ENCODE results near the gene CNTFR. TPM values are rescaled to one million over a fixed set of nuclear protein-coding genes. Genes with fewer than 3 reads are reported as not detected.

Gene CNTFR
- total and polyA plus RNA-seq, 3 experiments from 2014 or later = not detected

DNA sequence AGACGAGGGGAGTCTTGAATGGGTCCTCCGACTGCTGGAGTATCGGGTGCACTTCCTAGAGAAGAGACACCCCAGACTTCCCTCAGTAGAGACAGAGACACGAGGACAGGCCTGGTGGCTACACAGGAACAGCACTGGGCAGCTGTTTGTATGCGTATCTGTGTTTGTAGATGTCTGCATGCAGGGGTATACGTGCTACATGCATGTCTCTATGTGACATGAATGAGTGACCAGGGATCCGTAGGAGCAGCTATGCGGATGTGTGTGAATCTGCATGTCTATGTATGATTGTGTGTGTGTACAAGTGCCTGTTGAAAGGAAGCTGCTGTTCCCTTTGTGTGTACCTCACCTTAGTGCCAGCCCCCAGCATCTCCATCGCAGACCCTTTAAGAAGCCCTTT, 31.2 kb downstream of the CNTFR start:
- POLR2A ChIA-PET = no interaction called here
- Mint-ChIP-seq H3K27me3 (peaks cover 10 to 53% of the 10 kb centered on the region in 2 donors), H3K36me3 (no peaks in the 10 kb centered on the region), H3K4me1 (peaks cover 0 to 2% (median 0%) of the 10 kb centered on the region in 3 donors), H3K9me3 (peaks cover 0 to 5% (median 0%) of the 10 kb centered on the region in 5 donors), H3K27ac (no peak overlapping the region), H3K4me3 (no peak overlapping the region)
- DNase-seq = no peak
- Histone ChIP-seq H3K27ac (ENCODE audit: low read depth, low read length) (no peak overlapping the region), H3K4me3 (ENCODE audit: low read length) (no peak overlapping the region), H3K4me1 (ENCODE audit: insufficient read depth, low read length) (no peaks in the 10 kb centered on the region), H3K36me3 (ENCODE audit: insufficient read depth, low read length) (no peaks in the 10 kb centered on the region), H3K27me3 (ENCODE audit: insufficient read depth, low read length, poor library complexity, severe bottlenecking) (peaks cover 4% of the 10 kb centered on the region), H3K9me3 (ENCODE audit: low read length) (peaks cover 5% of the 10 kb centered on the region)
- CTCF ChIA-PET = no interaction called here

DNA sequence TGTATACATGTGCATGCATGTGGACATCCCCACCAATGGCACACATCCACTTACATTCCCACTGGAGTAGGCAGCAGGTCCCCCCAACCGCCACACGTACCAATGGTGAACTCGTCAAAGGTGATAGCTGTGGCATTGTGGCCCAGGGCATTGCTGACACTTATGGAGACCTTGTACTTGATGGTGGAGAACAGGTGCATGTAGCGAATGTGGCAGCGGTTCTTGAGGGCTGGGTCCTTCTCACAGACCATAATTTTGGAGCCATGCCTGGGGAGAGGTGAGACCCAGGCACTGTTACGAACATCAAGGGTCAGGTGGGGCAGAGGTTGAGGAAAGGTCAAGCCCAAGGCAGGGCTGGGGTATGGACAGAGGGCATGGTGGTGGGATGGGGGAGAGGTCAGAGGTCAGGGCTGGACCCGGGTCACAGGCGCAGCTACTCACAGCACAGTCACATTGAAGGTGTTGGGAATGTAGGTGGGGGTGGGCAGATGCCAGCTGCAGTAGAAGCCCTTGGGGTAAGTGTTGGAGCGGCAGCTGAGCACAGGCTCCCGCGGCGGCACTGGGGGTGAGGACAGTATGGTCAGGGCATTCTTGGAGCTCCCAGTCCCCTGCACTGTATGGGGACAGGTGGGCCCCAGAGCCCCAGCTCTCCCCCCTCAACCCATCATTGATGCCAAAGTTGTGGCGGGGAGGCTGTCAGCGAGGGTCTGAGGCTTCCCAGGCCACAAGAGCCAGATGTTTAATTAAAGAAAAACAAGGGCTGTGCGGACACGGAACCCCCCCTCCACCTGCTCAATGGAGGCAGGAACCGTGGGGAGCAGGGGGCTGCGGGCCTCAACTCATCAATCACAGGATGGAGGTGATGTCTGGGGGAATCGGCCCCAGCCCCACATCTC, 31.9 kb downstream of the CNTFR start:
- no peak for DNase-seq
- Histone ChIP-seq H3K4me3 (ENCODE audit: low read length) (no peak overlapping the region), H3K4me1 (ENCODE audit: insufficient read depth, low read length) (no peaks in the 10 kb centered on the region), H3K9me3 (ENCODE audit: low read length) (peaks cover 5% of the 10 kb centered on the region), H3K27me3 (ENCODE audit: insufficient read depth, low read length, poor library complexity, severe bottlenecking) (peaks cover 4% of the 10 kb centered on the region), H3K36me3 (ENCODE audit: insufficient read depth, low read length) (no peaks in the 10 kb centered on the region), H3K27ac (ENCODE audit: low read depth, low read length) (no peak overlapping the region)
- ChIA-PET CTCF (no interaction called here), POLR2A (no interaction called here)
- H3K36me3 Mint-ChIP-seq = no peaks in the 10 kb centered on the region
- peaks cover 10 to 52% of the 10 kb centered on the region in 2 donors for H3K27me3 Mint-ChIP-seq
- H3K9me3 Mint-ChIP-seq = peaks cover 0 to 4% (median 0%) of the 10 kb centered on the region in 5 donors
- H3K27ac Mint-ChIP-seq = no peak overlapping the region
- no peak overlapping the region for H3K4me3 Mint-ChIP-seq
- peaks cover 0 to 2% (median 0%) of the 10 kb centered on the region in 3 donors for H3K4me1 Mint-ChIP-seq

DNA sequence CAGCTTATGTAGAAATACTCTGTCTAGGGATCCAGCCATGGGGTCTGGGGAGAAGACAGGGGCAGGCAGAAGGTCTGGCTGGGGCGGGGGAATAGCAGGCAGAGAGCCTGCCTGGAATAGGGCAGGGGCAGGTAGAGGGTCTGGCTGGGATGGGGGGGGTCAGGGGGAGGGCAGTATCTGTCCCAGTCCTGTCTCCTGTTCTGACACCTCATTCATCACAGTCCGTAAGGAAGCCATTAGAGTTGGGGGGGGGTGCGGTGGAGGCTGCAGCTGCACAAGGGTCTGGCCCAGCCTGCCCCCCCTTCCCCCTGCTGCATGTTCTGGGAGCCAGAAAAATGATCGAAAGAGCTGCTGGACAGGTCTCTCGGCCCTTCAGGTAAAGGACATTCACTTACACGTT, 32.6 kb downstream of the CNTFR start:
- H3K4me1 ChIP-seq (ENCODE audit: insufficient read depth, low read length) = no peaks in the 10 kb centered on the region
- peaks cover under 1% of the 10 kb centered on the region for H3K9me3 ChIP-seq (ENCODE audit: low read length)
- H3K27me3 ChIP-seq (ENCODE audit: insufficient read depth, low read length, poor library complexity, severe bottlenecking) = peaks cover 4% of the 10 kb centered on the region
- peaks cover 0 to 2% (median 0%) of the 10 kb centered on the region in 3 donors for H3K4me1 Mint-ChIP-seq
- H3K9me3 Mint-ChIP-seq = no peaks in the 10 kb centered on the region
- H3K27ac ChIP-seq (ENCODE audit: low read depth, low read length) = no peak overlapping the region
- H3K4me3 ChIP-seq (ENCODE audit: low read length) = no peak overlapping the region
- no peak overlapping the region for H3K27ac Mint-ChIP-seq
- H3K36me3 Mint-ChIP-seq = no peaks in the 10 kb centered on the region
- no peak for DNase-seq
- ChIA-PET POLR2A (no interaction called here), CTCF (no interaction called here)
- H3K36me3 ChIP-seq (ENCODE audit: insufficient read depth, low read length) = no peaks in the 10 kb centered on the region
- H3K4me3 Mint-ChIP-seq = no peak overlapping the region
- H3K27me3 Mint-ChIP-seq = peaks cover 12 to 52% of the 10 kb centered on the region in 2 donors

DNA sequence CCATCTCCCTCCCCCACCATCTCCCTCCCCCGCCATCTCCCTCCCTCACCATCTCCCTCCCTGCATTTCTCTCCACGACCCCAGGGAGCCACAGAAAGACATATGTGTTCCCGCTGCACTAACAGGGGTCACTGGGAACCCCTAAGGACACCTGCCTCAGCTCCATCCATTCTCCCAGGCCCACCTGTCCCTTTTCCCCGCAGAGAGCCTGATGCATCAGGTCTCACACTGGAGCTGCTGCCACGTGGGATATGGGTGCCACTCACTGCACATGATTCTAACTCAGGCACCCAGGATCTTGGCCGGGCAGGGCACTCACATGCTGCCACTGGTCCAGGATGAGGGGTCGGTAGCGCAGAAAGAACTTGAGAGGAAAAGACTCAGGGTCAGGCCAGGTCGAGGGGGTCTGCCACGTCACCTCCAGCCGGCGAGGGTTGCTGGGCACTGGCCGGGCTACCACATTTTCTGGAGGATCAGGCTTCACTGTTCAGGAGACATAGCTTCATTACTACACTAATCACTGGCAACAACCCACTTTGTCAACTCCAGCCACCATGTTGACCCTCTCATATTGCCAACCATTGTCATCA, 33.5 kb downstream of the CNTFR start:
- no peak for DNase-seq
- no peaks in the 10 kb centered on the region for H3K36me3 ChIP-seq (ENCODE audit: insufficient read depth, low read length)
- no peak overlapping the region for H3K4me3 ChIP-seq (ENCODE audit: low read length)
- Mint-ChIP-seq H3K9me3 (no peaks in the 10 kb centered on the region), H3K27ac (no peak overlapping the region), H3K36me3 (no peaks in the 10 kb centered on the region), H3K27me3 (peaks cover 13 to 49% of the 10 kb centered on the region in 2 donors), H3K4me3 (no peak overlapping the region), H3K4me1 (peaks cover 0 to 2% (median 0%) of the 10 kb centered on the region in 3 donors)
- H3K27me3 ChIP-seq (ENCODE audit: insufficient read depth, low read length, poor library complexity, severe bottlenecking) = peaks cover 4% of the 10 kb centered on the region
- no peaks in the 10 kb centered on the region for H3K9me3 ChIP-seq (ENCODE audit: low read length)
- H3K4me1 ChIP-seq (ENCODE audit: insufficient read depth, low read length) = no peaks in the 10 kb centered on the region
- POLR2A ChIA-PET = no interaction called here
- CTCF ChIA-PET = no interaction called here
- H3K27ac ChIP-seq (ENCODE audit: low read depth, low read length) = no peak overlapping the region

DNA sequence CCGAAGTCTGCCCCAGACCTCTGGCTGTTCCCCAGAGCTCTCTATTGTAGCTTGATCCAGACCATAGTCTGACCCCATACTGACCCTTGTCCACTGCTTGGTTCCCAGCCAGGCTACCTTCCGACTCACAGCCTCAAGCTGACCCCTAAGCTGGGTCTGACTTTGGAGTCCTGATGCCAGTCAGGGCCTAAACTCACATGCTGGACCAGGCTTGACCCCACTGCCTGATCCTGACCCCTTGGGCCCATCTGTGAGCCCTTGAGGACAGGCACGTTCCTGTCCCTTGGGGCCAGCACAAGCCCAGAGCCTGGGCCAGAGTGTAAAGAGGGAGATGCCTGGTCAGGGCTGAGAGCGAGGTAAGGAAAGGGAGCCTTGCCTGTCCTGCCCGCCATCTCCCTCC, 34.0 kb downstream of the CNTFR start:
- no peak for DNase-seq
- H3K4me1 Mint-ChIP-seq = peaks cover 0 to 2% (median 0%) of the 10 kb centered on the region in 3 donors
- H3K36me3 Mint-ChIP-seq = no peaks in the 10 kb centered on the region
- Histone ChIP-seq H3K27ac (ENCODE audit: low read depth, low read length) (no peak overlapping the region), H3K9me3 (ENCODE audit: low read length) (no peaks in the 10 kb centered on the region), H3K36me3 (ENCODE audit: insufficient read depth, low read length) (no peaks in the 10 kb centered on the region), H3K4me1 (ENCODE audit: insufficient read depth, low read length) (no peaks in the 10 kb centered on the region), H3K4me3 (ENCODE audit: low read length) (no peak overlapping the region), H3K27me3 (ENCODE audit: insufficient read depth, low read length, poor library complexity, severe bottlenecking) (peaks cover 4% of the 10 kb centered on the region)
- H3K4me3 Mint-ChIP-seq = no peak overlapping the region
- no peaks in the 10 kb centered on the region for H3K9me3 Mint-ChIP-seq
- ChIA-PET POLR2A (no interaction called here), CTCF (no interaction called here)
- peaks cover 13 to 47% of the 10 kb centered on the region in 2 donors for H3K27me3 Mint-ChIP-seq
- H3K27ac Mint-ChIP-seq = no peak overlapping the region

DNA sequence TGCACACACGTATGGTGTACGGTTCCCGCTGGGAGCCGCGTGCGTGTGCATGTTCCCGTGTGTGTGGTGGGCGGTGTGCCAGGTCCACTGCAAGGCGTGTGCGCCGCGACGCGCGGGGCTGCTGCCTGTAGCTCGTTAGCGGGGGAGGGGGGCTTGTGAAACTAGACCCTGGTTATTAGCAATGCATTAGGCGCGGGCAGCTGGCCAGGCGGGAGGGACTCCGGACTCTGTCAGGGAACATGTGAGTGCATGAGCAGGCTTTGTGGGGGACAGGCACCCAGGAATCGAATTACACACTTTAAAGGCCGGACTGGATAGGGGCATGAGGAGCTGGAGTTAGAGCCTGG, 34.5 kb downstream of the CNTFR start:
- no peaks in the 10 kb centered on the region for H3K36me3 ChIP-seq (ENCODE audit: insufficient read depth, low read length)
- no peaks in the 10 kb centered on the region for H3K4me1 ChIP-seq (ENCODE audit: insufficient read depth, low read length)
- POLR2A ChIA-PET = no interaction called here
- no peak for DNase-seq
- Mint-ChIP-seq H3K4me3 (no peak overlapping the region), H3K9me3 (no peaks in the 10 kb centered on the region), H3K36me3 (no peaks in the 10 kb centered on the region), H3K27ac (no peak overlapping the region), H3K4me1 (no peaks in the 10 kb centered on the region), H3K27me3 (peaks cover 13 to 43% of the 10 kb centered on the region in 2 donors)
- CTCF ChIA-PET = no interaction called here
- H3K27me3 ChIP-seq (ENCODE audit: insufficient read depth, low read length, poor library complexity, severe bottlenecking) = peaks cover 4% of the 10 kb centered on the region
- H3K27ac ChIP-seq (ENCODE audit: low read depth, low read length) = no peak overlapping the region
- no peaks in the 10 kb centered on the region for H3K9me3 ChIP-seq (ENCODE audit: low read length)
- no peak overlapping the region for H3K4me3 ChIP-seq (ENCODE audit: low read length)

DNA sequence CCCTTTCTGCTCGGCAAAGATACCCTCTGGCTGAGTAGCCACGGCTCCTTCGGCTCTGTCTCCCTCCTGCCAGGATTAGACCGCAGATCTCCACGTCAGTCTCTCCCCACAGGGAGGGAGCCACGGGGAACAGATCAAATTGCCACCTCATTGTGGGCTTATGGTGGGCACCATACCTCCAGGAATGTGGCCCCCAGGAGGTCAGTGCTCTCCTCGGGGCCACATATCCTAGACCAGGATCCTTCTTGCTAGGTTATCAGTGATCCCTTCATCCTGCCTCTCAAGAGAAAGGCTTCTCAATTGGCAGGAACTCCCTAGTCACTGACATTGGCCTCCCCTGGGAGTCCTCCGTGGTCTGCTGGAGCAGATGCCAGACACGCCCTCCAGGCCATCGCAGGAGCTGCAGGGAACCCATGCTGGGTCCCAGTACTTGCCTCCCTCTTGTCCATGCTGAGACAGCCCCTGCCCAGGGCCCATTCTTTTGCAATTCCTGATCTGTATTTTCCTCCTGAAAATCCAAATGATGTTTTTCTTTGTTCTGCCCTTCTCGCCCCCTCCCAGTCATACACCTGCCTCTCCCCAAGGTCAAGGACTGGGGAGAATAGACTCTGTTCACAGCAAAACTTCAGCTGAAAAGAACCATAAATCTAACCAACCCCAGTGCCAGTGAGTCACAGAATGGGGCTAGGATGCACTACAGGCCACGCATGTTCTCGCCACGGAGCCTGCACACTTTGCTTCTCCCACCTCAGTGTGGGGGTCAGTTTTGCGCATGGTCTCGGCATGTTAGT, 35.1 kb downstream of the CNTFR start:
- CTCF ChIA-PET = no interaction called here
- H3K36me3 Mint-ChIP-seq = no peaks in the 10 kb centered on the region
- peaks cover 4% of the 10 kb centered on the region for H3K27me3 ChIP-seq (ENCODE audit: insufficient read depth, low read length, poor library complexity, severe bottlenecking)
- no peak overlapping the region for H3K27ac ChIP-seq (ENCODE audit: low read depth, low read length)
- H3K9me3 Mint-ChIP-seq = no peaks in the 10 kb centered on the region
- H3K27ac Mint-ChIP-seq = no peak overlapping the region
- H3K4me1 Mint-ChIP-seq = no peaks in the 10 kb centered on the region
- H3K4me3 Mint-ChIP-seq = no peak overlapping the region
- POLR2A ChIA-PET = no interaction called here
- H3K9me3 ChIP-seq (ENCODE audit: low read length) = no peaks in the 10 kb centered on the region
- DNase-seq = no peak
- peaks cover 13 to 41% of the 10 kb centered on the region in 2 donors for H3K27me3 Mint-ChIP-seq
- no peaks in the 10 kb centered on the region for H3K36me3 ChIP-seq (ENCODE audit: insufficient read depth, low read length)
- no peak overlapping the region for H3K4me3 ChIP-seq (ENCODE audit: low read length)
- no peaks in the 10 kb centered on the region for H3K4me1 ChIP-seq (ENCODE audit: insufficient read depth, low read length)

DNA sequence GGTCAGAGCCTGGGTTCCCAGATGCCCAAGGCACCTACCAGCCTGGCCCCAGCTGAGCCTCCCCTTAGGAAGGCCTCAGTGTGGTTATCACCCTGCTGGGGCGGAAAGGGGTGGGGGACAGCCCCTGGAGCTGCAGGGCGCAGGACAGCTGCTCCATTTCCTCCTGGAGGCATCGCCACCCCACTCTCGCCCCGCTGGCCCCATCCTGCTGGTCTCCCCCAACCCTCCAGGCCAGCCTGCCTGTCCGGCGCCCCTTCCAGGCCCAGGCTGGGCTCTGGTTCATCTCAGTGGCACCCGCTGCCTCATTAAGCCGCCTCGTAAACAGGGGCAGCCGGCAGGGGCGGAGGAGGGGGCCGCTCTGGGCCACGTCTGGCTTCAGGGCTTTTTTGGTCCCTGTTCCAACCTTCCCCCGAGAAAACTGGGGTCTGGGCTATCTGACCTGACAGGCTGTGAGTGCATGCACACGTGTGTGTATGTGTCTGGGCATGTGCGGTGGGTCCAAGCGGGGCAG, 36.0 kb downstream of the CNTFR start:
- Histone ChIP-seq H3K36me3 (ENCODE audit: insufficient read depth, low read length) (no peaks in the 10 kb centered on the region), H3K27me3 (ENCODE audit: insufficient read depth, low read length, poor library complexity, severe bottlenecking) (peaks cover 4% of the 10 kb centered on the region), H3K4me3 (ENCODE audit: low read length) (no peak overlapping the region), H3K4me1 (ENCODE audit: insufficient read depth, low read length) (no peaks in the 10 kb centered on the region), H3K27ac (ENCODE audit: low read depth, low read length) (no peak overlapping the region), H3K9me3 (ENCODE audit: low read length) (no peaks in the 10 kb centered on the region)
- ChIA-PET POLR2A (no interaction called here), CTCF (no interaction called here)
- no peak overlapping the region for H3K27ac Mint-ChIP-seq
- no peaks in the 10 kb centered on the region for H3K4me1 Mint-ChIP-seq
- no peak overlapping the region for H3K4me3 Mint-ChIP-seq
- no peaks in the 10 kb centered on the region for H3K9me3 Mint-ChIP-seq
- H3K36me3 Mint-ChIP-seq = no peaks in the 10 kb centered on the region
- H3K27me3 Mint-ChIP-seq = peaks cover 13 to 35% of the 10 kb centered on the region in 2 donors
- DNase-seq = no peak

All from CD8-positive, alpha-beta memory T cell (primary cell).